HepG2 (cell line): ENCODE data around the gene ACSF3. TPM values are rescaled to one million over a fixed set of nuclear protein-coding genes. Genes with fewer than 3 reads are reported as not detected.
A peak's percentile ranks its signal among the peaks of the same experiment; 100 is the strongest.

Experiments used
- AHDC1 ChIP-seq: sonication (generic); formaldehyde crosslinking; IDR thresholded peaks from 2 replicates; pipeline ENCODE4 v1.5.1; 2020; ENCODE audit warnings: mild to moderate bottlenecking, missing genetic modification reagents, borderline replicate concordance
- E2F5 ChIP-seq: sonication (generic); formaldehyde crosslinking; conservative IDR thresholded peaks from 2 replicates; pipeline ENCODE4 v1.4.0; 2020; ENCODE audit warnings: missing genetic modification reagents
- HNRNPLL ChIP-seq: fragments of 200-400 bp; formaldehyde crosslinking; IDR thresholded peaks from 2 replicates; pipeline ENCODE4 v1.6.1; 2017; ENCODE audit warnings: mild to moderate bottlenecking, low read depth, low read length; ENCODE audit not compliant: poor library complexity, severe bottlenecking
- ISX ChIP-seq: sonication (generic); formaldehyde crosslinking; conservative IDR thresholded peaks from 2 replicates; pipeline ENCODE4 v1.5.0; 2020; ENCODE audit warnings: missing genetic modification reagents
- KDM3A ChIP-seq: IDR thresholded peaks from 2 replicates; pipeline ENCODE4 v1.6.1; 2018; ENCODE audit warnings: low read depth, missing compliant biosample characterization
- KLF9 ChIP-seq: IDR thresholded peaks from 2 replicates; pipeline ENCODE4 v1.6.1; 2016; ENCODE audit warnings: low read depth
- NR2F6 ChIP-seq, 2 experiments: IDR thresholded peaks; 2 replicates each; pipeline ENCODE4 v1.6.1; 2016; ENCODE audit warnings: antibody characterized with exemption in 1 of 2, mild to moderate bottlenecking in 1 of 2
- SALL1 ChIP-seq: sonication (generic); formaldehyde crosslinking; IDR thresholded peaks from 2 replicates; pipeline ENCODE4 v1.8.0; 2022; ENCODE audit warnings: mild to moderate bottlenecking, missing genetic modification reagents
- STAG1 ChIP-seq: sonication (generic); formaldehyde crosslinking; IDR thresholded peaks from 2 replicates; pipeline ENCODE4 v1.4.0; 2020; ENCODE audit warnings: missing genetic modification reagents
- TEAD2 ChIP-seq: sonication (generic); formaldehyde crosslinking; IDR thresholded peaks from 2 replicates; pipeline ENCODE4 v1.9.0; 2021; ENCODE audit warnings: missing genetic modification reagents
- TGIF2 ChIP-seq: IDR thresholded peaks from 2 replicates; pipeline ENCODE4 v1.6.1; 2016; ENCODE audit warnings: control low read depth, missing compliant biosample characterization
- ZBTB49 ChIP-seq: sonication (generic); formaldehyde crosslinking; IDR thresholded peaks from 2 replicates; pipeline ENCODE4 v1.4.0; 2020; ENCODE audit warnings: missing genetic modification reagents, borderline replicate concordance
- ZNF264 ChIP-seq: sonication (generic); formaldehyde crosslinking; IDR thresholded peaks from 2 replicates; pipeline ENCODE4 v1.4.0; 2020; ENCODE audit warnings: missing genetic modification reagents
- ZNF382 ChIP-seq: sonication (generic); formaldehyde crosslinking; IDR thresholded peaks from 2 replicates; pipeline ENCODE4 v1.5.0; 2020; ENCODE audit warnings: missing genetic modification reagents, mild to moderate bottlenecking, borderline replicate concordance
- ZNF446 ChIP-seq: sonication (generic); formaldehyde crosslinking; IDR thresholded peaks from 2 replicates; pipeline ENCODE4 v1.5.0; 2020; ENCODE audit warnings: mild to moderate bottlenecking, missing genetic modification reagents
- ZNF556 ChIP-seq: sonication (generic); formaldehyde crosslinking; IDR thresholded peaks from 2 replicates; pipeline ENCODE4 v1.4.0; 2020; ENCODE audit warnings: mild to moderate bottlenecking, missing genetic modification reagents, borderline replicate concordance
- ZNF749 ChIP-seq: sonication (generic); formaldehyde crosslinking; IDR thresholded peaks from 2 replicates; pipeline ENCODE4 v1.8.0; 2022; ENCODE audit warnings: mild to moderate bottlenecking, missing genetic modification reagents, moderate library complexity, borderline replicate concordance
- ZNF883 ChIP-seq: sonication (generic); formaldehyde crosslinking; IDR thresholded peaks from 2 replicates; pipeline ENCODE4 v1.5.1; 2020; ENCODE audit warnings: mild to moderate bottlenecking, missing genetic modification reagents; ENCODE audit errors: not compliant biosample characterization
- polyA plus RNA-seq, 8 experiments: library from polyadenylated mRNA; depleted of rRNA in 3 of 8; stranded (reverse) in 7 of 8; unstranded in 1 of 8; fragments of >200 nt; fragmentation: Illumina TruSeq in 4 of 8; extraction: Trizol in 4 of 8; gene quantifications; 2 replicates each; pipeline versions ENCODE4 v1.2.1 to v1.2.3, GENCODE V29; 2011 to 2016; ENCODE audit warnings: low read depth in 4 of 8, missing spikeins in 1 of 8, mixed read lengths in 1 of 8; ENCODE audit not compliant: insufficient read depth in 1 of 8
- total RNA-seq, 5 experiments: library from RNA; depleted of rRNA; stranded (reverse); fragments of >200 nt; fragmentation: Illumina TruSeq; extraction: Trizol; gene quantifications; 2 replicates each; pipeline ENCODE4 v1.2.3, GENCODE V29; 2016; ENCODE audit warnings: low read depth in 1 of 5
- TF ChIP-seq, protein P1 (sequence below): sonication (generic); formaldehyde crosslinking; IDR thresholded peaks from 2 replicates; pipeline ENCODE4 v1.5.1; 2020; ENCODE audit warnings: missing genetic modification reagents, mild to moderate bottlenecking, borderline replicate concordance

Gene ACSF3
- total and polyA plus RNA-seq, 2 of the 13 experiments (the other 11 are each of a cell fraction or from before 2014, with no cell fraction given), result 14.9 to 30.6 TPM

- TF ChIP-seq AHDC1 (no peak), NR2F6 (IDR thresholded peaks at IDR 0.05) (peak; percentile 99), NR2F6 (CRISPR knock-in tag; IDR thresholded peaks at IDR 0.05) (peak; percentile 100), HNRNPLL (no peak), KDM3A (no peak), SALL1 (CRISPR knock-in tag) (peak; percentile 56; the same call in 1 of the 2 replicates), ZNF883 (CRISPR knock-in tag) (no peak), ZNF382 (CRISPR knock-in tag) (no peak), TEAD2 (CRISPR knock-in tag) (no peak), ISX (CRISPR knock-in tag) (no peak), KLF9 (CRISPR knock-in tag) (no peak), ZNF446 (CRISPR knock-in tag) (0 out of 2 replicates have a peak, but pooled peaks have one; percentile 9), ZBTB49 (CRISPR knock-in tag) (no peak), ZNF749 (CRISPR knock-in tag) (no peak; the same call in 1 of the 2 replicates), ZNF264 (CRISPR knock-in tag) (no peak), E2F5 (CRISPR knock-in tag) (no peak), STAG1 (no peak), TGIF2 (CRISPR knock-in tag) (peak; percentile 79; the same call in 1 of the 2 replicates), ZNF556 (CRISPR knock-in tag) (peak; percentile 25; the same call in 1 of the 2 replicates)
- TF ChIP-seq, protein P1, sequence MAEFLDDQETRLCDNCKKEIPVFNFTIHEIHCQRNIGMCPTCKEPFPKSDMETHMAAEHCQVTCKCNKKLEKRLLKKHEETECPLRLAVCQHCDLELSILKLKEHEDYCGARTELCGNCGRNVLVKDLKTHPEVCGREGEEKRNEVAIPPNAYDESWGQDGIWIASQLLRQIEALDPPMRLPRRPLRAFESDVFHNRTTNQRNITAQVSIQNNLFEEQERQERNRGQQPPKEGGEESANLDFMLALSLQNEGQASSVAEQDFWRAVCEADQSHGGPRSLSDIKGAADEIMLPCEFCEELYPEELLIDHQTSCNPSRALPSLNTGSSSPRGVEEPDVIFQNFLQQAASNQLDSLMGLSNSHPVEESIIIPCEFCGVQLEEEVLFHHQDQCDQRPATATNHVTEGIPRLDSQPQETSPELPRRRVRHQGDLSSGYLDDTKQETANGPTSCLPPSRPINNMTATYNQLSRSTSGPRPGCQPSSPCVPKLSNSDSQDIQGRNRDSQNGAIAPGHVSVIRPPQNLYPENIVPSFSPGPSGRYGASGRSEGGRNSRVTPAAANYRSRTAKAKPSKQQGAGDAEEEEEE (CRISPR knock-in tag), result 0 out of 2 replicates have a peak, but pooled peaks have one; percentile 24
Measured at GRCh38 chr16:89200124-89200849, 106.6 kb downstream of the ACSF3 start, which contains the start of gene SLC22A31 (continued).
